ENCODE results near the gene KREMEN1.
A peak's percentile ranks its signal among the peaks of the same experiment; 100 is the strongest.

The KREMEN1 gene

DNA sequence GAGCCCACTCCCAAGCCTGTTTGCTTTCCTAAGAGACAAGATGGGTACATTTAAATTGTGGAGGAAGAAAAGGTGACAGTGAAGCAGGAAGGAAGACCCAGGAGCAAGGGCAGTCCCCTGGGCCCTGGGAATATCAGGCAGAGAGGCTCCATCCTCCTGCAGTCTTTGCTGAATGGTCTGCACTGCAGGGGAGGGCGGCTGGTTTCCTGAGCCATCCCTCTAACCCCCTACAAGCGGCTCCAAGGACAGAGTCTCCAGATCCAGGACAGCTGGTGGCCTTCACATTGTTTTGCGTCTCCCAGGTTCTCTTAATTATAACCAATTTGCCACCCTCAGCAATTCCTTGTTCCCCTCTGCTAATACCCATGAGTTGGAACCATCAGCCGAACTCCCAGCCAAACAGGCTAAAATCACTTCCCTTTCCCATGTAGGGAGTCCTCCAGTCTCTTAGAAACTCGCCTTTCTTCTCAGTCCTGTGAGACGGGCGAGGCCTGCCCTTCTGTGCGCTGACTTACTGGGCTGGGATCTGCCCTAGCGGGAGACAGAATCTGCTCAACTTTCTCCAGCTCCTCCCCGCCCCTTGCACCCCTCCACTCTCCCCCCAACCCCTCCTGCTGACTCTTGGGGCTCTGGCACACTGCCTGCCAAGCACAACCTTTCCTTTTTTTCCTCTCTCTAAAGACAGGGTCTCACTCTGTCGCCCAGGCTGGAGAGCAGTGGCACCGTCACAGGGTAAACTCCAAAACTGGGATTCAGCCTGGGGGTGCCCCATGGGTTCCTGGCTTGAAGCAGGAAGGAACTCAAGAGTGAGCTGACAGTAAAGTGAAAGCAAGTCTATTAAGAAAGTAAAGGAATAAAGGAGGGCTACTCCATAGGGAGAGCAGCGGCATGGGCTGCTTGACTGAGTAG is 79.5 kb downstream of the KREMEN1 start:
- DNase-seq (ENCODE audit: low spot score), result no peak

DNA sequence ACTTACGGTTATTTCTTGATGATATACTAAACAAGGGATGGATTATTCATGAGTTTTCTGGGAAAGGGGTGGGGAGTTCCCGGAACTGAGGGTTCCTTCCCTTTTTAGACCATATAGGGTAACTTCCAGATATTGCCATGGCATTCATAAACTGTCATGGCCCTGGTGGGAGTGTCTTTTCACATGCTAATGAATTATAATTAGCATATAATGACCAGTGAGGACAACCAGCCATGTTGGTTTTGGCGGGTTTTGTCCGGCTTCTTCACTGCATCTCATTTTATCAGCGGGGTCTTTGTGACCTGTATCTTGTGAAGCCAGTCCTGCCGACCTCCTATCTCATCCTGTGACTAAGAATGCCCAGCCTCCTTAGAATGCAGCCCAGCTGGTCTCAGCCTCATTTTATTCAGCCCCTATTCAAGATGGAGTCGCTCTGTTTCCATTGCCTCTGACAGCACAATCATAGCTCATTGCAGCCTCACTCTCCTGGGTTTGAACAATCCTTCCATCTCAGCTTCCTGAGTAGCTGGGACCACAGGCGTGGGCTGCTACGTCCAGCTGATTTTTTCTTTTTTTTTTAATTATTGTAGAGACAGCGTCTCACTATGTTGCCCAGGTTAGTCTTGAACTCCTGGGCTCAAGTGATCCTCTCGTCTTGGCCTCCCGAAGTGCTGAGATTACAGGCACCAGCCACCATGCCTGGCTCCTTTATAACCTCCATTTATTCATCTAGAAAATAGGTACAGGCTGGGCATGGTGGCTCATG is 80.3 kb downstream of the KREMEN1 start:
- DNase-seq (ENCODE audit: low spot score), result no peak

DNA sequence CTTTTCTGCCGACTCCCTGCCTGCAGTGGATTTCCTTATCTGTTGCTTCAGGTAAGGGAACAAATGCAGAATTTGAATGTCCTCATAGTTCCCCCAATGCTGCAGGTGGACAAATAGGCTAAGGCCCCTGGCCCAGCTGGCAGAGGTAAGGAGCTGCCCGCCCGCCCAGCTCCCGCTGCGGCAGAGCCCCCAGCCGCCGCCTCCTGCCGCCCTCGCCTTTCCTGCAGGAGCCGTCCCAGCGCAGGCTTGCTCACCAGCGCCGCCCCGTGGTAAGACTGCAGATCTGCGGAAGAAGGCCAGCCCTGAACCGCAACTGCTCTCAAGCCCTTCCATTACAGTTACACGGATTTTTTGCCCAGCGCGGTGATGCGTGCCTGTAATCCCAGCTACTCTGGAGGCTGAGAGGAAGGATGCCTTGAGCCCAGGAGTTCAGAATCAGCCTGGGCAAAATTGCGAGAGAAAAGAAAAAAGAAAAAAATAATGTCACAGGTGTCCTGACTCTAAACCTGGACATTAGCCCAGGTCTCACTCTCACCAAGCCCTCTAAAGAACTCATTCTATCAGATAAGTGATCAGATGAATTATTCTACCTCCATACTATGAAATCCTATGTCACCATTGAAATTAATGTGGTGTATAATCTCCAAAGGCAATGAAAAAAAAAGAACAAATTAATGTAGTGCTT is 81.7 kb downstream of the KREMEN1 start:
- DNase-seq (ENCODE audit: low spot score), result peak; percentile 75

DNA sequence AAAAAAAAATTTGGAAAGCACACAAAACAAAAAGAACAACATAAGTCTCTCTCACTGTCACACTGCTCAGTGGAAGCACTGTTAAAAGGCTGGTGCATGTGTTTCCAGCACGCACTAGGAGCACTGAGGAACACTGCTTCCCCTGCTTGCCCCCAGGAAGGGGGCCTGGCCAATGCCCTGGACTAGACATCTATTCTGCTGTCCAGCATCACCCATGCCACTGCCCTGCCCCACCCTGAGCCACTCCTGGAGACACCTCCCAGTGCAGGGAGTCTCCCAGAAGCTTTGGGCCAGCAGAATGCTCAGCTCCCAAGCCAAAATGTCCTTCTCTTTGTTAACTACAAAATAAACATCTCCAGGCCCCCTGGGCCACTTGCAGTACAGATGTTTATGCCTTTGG is 83.1 kb downstream of the KREMEN1 start:
- DNase-seq (ENCODE audit: low spot score), result no peak

DNA sequence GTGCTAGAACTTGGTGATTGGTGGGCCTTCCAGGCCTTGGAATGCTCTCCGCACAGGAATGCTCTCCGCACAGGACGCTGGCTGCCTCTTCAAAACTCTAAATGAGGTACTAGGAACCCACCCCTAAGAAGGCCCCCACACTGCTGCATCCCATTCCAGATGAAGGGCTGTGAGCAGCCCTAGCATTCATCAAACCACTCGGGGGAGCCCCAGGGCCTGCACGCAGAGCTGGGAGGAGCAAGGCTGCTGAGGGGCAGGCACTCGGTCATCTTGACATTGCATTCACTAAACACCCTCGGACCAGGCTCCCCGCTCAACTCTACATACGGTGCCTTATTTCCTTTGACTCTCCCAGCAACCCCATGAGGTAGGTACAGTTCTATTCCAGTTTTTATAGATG is 83.7 kb downstream of the KREMEN1 start:
- DNase-seq (ENCODE audit: low spot score), result no peak

DNA sequence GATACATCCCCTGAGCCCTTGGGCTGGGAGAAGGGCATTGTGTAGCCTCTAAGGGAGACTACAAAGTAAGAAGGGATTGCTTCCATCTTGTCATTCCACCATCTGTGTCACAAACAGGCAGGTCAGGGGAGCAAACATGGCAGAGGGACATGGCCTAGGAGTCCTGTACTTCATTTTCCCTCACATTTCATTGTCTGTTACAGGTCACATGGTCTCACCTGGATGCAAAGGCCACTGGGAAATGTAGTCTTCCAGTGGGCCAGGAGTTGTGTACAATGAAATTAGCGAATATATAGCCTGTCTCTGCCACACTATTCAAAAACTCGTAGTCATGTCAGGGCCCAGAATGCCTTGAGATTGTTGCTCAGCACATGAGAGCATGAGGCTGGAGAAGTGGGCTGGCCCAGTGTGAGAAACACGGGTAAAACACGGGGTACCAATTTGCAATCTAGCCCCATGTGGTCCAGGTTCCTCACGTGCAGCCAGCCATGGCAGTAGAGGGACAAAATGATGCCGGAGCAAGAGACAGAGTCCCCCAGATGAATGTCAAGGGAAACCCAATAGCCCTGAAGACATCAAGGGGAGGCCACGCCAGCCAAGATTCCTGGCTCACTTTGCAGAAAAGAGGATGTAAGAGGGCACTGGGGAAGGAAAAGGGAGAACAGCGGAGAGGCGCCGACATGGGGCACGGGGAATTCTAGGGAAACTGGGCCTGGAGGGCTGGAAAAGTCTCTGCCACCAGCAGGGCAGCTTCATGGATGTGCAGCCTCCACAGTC is 85.1 kb downstream of the KREMEN1 start:
- no peak for DNase-seq (ENCODE audit: low spot score)

DNA sequence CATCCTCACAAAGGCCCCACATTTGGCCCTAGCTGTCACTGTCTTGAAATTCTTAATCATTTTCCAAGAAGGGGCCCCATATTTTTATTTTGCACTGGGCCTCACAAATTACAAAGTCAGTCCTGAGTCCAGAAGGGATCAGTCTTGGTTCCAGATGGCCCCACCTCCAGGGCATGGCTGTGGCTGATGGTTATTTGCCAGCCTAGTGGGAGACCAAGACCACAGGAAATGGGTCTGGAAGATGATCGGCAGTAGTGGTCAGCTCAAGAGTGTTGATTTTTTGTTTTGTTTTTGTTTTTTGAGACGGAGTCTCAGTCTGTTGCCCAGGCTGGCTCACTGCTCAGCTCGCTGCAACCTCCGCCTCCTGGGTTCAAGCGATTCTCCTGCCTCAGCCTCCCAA is 85.7 kb downstream of the KREMEN1 start:
- DNase-seq (ENCODE audit: low spot score), result no peak

DNA sequence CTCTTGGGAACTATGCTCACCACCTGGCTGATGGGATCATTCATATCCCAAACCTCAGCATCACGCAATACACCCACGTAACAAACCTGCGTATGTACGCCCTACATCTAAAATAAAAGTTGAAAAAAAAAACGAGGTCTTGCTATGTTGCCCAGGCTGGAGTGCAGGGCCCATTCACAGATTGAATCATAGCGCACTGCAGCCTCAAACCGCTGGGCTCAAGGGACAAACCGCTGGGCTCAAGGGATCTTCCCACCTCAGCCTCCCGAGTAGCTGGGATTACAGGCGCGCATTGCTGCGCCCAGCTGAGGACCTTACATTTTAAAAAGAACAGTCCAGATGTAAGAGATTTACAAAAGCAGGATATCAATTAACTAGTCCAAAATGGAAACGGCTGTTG is 91.0 kb downstream of the KREMEN1 start:
- no peak for DNase-seq (ENCODE audit: low spot score)

DNA sequence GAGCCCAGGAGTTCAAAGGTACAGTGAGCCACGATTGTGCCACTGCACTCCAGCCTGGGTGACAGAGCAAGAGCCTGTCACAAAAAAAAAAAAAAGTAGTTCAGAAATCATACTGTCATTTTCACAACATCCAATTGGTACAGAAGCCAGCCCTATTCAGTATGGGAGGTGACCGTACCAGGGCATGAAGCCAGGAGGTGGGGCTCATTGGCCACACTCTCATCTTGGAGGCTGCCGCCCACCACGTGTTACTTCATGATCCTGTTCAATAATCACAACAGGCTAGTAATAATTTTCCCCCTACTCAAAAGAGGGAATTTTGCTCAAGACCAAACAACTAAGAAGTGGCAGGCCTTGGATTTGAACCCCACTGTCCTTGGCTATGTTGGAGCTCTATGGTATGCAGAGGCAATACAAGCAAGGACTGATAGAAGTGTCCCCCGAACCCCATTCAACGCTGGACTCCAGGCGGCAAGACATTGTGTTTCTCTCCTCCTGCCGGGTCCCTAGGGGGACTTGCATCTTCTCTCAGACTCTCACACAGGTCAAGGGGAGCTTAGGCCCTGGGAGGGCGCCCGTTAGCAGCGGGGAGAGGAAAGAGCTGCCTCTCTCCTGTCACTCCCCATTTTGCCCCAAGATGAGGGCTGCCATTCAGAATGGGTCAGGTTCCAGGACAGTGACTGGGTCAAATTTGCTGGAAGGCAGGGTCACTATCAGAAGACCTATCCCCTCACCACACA is 92.7 kb downstream of the KREMEN1 start:
- no peak for DNase-seq (ENCODE audit: low spot score)

DNA sequence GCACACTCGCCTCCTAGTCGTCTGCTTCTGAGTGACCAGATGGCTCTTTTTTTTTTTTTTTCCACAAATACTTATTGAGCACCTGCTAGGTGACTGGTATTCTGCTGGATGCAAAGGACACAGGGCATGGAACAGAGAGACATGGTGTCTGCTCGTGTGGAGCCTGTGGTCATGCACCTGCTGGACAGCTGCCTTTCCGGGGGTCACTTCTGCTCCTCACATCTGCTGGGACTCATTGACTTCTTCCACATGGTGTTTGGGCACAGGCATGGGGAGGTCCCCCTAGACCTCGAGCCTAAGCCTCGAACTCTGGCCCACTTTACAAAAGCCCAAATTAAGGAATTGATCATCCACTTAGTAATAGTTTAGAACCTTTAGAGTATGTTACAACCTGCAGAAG is 93.3 kb downstream of the KREMEN1 start:
- DNase-seq (ENCODE audit: low spot score), result no peak

DNA sequence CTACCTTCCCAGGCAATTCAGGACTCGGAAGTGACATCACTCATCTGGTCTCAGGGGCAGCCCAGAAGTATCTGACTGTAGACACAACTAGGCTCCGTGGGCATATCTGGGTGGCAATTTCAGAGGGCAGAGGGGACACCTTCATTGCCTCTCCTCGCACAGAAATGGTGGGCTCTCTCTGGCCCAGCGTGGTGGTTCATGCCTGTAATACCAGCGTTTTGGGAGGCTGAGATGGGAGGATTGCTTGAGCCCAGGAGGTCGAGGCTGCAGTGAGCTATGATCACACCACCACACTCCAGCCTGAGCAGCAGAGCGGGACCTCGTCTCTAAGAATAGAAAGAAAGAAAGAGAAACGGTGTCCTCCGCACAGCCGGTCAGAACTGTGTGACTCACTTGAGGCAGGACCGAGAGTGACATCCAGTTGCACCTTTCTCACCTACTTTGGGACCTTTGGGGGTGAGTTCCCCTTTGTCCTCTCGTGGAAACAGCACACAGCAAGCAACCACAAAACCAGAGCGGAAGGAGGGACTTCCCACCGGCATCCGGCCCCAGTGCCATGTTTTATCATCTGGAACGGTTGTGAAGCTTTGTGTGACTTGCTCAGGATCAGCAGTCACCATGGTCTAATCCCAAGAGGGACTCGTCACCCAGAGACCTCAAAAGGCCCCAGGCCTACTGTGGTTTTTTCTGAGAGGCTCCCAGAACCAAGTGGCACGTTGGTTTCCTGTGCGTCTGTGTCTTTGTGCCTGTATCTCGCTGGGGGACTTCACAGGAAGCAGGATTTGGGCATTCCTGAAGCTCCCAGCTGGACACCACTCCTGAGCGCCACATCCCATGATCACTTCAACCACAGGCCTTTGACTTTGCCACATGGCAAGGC is 94.4 kb downstream of the KREMEN1 start:
- DNase-seq (ENCODE audit: low spot score), result no peak

DNA sequence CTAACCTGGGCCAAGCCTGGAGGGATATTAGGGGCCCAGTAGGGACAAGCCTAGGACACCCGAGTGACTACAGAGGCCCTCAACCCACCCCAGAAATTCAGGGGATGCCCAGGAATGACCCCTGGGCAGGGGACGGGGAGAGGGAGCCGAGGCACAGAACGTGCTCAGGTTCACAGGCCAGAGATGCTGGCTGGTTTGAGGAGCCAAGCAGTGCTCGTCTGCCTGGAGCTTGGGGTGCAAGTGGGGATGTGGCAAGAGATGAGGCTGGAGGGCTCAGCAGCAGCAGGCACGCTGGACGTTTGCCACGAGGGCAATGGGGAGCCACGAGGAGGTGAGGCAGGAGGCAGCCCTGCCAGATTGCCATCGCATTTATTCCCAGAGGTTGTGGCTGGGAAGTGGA is 98.9 kb downstream of the KREMEN1 start:
- no peak for DNase-seq (ENCODE audit: low spot score)

DNA sequence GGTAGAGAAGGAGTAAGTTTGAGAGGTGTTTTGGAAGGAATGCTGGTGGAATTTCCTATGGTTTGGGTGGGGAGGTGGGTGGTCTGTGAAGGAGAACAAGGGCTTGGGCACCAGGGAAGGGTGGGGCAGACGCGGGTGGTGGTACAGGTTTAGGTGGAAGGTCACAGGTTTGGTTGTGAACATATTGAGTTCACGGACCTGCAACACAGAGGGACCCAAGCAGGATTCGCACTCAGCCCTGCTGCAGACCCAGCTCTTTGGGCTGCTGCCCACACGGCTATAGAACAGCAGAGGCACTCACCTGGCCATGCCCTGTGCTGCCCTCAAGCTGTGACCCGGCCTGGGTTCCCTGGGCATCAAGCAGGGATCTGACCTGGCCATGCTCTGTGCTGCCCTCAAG is 99.4 kb downstream of the KREMEN1 start:
- no peak for DNase-seq (ENCODE audit: low spot score)

DNA sequence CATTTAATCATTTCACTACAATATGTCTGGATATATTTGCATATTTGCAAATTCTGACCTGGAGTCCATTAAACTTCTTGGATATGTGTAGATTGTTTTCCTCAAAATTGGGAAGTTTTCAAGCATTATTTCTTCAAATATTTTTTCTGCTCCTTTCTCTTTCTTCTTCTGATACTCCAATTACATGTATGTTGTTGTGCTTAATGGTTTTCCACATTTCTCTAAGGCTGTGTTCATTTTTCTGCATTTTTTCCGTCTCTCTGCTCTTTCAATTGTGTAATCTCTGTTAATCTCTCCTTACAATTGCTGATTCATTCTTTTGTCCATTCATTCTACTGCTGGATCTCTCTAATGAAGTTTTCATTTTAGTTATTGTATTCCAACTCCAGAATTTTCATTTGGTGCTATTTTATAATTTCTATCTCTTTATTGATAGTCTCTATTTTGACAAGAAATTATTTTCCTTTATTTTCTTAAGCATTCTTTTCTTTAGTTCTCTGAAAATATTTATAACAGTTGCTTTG is 102.5 kb downstream of the KREMEN1 start:
- no peak for DNase-seq (ENCODE audit: low spot score)

DNA sequence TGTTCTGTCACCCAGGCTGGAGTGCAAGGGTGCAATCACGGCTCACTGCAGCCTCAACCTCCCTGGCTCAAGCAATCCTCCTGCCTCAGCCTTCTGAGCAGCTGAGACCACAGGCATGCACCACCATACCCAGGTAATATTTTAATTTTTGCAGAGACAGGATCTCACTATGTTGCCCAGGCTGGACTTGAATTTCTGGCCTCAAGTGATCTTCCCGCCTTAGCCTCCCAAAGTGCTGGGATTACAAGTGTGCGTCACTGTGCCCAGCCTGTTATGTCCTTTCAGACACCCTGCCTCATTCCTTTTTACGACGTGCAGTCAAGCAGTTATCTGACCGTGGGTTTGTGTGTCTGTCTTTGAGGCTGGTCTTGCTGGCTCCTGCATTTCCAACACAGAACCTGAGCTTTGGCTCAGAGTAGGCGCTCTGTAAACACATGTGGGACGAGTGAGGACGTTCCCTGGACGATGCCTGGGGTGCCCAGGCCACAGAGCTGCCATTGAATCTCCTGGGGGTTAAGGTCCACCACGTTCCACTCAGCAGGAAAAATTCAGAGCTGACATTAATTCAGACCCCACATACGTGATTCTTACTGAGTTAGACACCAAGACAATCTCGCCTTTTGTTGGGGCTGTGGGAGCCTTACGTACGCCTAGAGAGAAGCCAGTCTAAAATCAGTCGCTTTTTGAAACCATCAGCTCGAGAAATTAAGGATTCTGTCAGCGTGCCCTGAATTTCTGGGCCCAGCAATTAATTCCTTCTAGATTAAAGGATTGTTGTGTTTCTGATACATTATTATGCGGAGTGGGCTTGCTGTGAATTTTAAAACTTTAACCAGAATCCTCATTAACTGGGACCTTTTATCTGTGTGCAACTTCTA is 111.4 kb downstream of the KREMEN1 start:
- DNase-seq (ENCODE audit: low spot score), result no peak

DNA sequence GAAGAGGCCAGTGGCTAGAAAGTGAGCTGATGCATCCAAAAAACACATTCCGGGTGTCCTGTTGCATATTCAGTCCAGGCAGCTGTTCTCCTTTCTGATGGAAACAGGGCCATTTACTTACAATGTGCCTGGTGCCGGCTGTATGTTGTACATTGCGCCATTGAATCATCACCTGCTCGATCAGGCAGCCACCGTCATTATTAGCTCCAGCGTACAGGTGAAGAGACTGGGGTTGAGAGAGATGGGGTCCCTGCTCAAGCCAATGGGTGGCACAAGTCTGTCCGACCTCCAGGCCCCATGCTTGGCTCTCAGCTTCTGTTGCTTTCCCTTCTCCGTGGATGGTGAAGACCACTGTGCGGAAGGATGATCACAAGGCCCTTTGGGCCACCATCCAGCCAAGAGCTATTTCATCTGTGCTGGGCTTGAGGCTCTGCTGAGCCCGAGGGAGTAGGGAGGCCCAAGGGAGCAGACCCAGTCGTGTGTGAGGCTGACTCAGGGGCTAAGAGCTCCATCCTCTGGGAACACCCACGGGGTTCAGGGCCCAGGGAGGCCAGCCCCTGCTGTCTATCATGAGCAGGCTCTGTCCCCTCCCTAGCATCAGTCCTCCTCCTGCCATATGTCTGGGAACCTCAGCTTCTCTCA is 112.1 kb downstream of the KREMEN1 start:
- DNase-seq (ENCODE audit: low spot score), result no peak

DNA sequence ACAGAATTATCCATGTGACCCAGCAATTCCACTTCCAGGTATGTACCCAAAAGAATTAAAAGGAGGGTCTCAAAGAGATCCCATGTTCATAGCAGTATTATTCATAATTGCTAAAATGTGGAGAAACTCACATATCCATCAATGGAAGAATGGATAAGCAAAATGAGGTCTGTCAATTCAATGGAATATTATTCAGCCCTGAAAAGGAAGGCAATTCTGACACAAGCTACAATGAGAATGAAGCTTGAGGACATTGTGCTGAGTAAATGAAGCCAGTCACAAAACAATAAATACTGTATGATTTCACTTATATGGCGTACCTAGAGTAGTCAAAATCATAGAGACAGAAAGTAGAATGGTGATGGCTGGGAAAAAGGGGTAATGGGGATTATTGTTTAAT is 113.5 kb downstream of the KREMEN1 start:
- DNase-seq (ENCODE audit: low spot score), result no peak

DNA sequence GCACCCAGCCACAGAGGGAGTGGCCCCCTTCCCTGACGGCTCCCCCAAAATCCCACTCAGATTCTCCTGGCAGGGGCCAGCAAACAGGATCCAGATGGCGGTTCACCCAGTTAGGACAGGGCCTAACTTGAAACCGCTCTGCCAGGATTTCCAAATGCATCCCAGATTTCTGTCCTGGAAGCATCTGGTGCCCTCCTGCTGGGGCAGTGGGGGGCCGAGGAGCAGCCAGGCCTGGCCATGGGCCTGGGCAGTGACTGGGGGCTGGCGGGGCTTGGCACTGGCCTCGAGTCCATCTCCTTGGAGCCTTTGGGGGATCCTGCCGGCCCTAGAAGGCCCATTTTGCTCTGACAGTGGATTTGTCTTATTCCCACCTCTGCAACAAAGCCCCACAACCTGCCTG is 115.0 kb downstream of the KREMEN1 start:
- no peak for DNase-seq (ENCODE audit: low spot score)

DNA sequence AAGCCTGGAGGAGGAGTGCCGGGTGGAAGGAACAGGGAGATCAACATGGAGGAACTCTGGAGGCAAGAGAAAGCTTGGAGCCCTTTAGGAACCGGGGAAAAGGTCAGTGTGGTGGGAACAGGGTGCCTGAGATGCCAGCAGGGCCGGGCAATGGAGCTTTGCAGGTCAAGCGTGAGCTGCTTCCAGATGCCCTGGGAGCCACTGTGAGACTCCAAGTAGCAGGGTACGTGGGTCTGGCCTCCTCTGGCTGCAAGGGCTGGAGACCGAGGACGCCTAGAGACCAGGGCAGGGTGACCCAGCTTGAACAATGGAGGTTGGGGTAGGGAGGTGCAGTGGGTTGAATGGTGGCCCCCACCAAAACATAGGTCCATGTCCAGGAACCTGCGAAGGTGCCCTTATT is 117.2 kb downstream of the KREMEN1 start:
- no peak for DNase-seq (ENCODE audit: low spot score)

All from COLO829 (cell line).